WERI-Rb-1 (cell line): Measurements from ENCODE around the gene KLHL30.

Source experiments
- DNase-seq: peaks from one replicate; pipeline ENCODE4 v3.0.0-alpha.2; 2020
- H3K27ac ChIP-seq: fragments of 250-450 bp; sonication (Bioruptor Pico); 2 replicates; pipeline ENCODE4 v1.5.1; 2020; ENCODE audit warnings: mild to moderate bottlenecking, moderate library complexity
- H3K27me3 ChIP-seq: fragments of 250-450 bp; sonication (Bioruptor Pico); 2 replicates; pipeline ENCODE4 v1.5.1; 2021; ENCODE audit warnings: mild to moderate bottlenecking, low read depth, moderate library complexity; ENCODE audit not compliant: insufficient read depth, severe bottlenecking
- H3K36me3 ChIP-seq: fragments of 250-450 bp; sonication (Bioruptor Pico); 2 replicates; pipeline ENCODE4 v1.5.1; 2020; ENCODE audit warnings: mild to moderate bottlenecking, moderate library complexity
- H3K4me3 ChIP-seq: 2 replicates; pipeline ENCODE4 v1.5.1; 2011; ENCODE audit warnings: low read depth, mild to moderate bottlenecking, control low read depth, low read length
- H3K9me3 ChIP-seq: fragments of 250-450 bp; sonication (Bioruptor Pico); 2 replicates; pipeline ENCODE4 v1.5.1; 2021; ENCODE audit warnings: mild to moderate bottlenecking, moderate library complexity; ENCODE audit not compliant: severe bottlenecking
- TF ChIP-seq, protein P1 (sequence below): IDR thresholded peaks from 2 replicates; pipeline ENCODE4 v1.5.1; 2011; ENCODE audit warnings: low read depth, mild to moderate bottlenecking, control low read depth, inconsistent platforms, low read length

The KLHL30 gene

DNA sequence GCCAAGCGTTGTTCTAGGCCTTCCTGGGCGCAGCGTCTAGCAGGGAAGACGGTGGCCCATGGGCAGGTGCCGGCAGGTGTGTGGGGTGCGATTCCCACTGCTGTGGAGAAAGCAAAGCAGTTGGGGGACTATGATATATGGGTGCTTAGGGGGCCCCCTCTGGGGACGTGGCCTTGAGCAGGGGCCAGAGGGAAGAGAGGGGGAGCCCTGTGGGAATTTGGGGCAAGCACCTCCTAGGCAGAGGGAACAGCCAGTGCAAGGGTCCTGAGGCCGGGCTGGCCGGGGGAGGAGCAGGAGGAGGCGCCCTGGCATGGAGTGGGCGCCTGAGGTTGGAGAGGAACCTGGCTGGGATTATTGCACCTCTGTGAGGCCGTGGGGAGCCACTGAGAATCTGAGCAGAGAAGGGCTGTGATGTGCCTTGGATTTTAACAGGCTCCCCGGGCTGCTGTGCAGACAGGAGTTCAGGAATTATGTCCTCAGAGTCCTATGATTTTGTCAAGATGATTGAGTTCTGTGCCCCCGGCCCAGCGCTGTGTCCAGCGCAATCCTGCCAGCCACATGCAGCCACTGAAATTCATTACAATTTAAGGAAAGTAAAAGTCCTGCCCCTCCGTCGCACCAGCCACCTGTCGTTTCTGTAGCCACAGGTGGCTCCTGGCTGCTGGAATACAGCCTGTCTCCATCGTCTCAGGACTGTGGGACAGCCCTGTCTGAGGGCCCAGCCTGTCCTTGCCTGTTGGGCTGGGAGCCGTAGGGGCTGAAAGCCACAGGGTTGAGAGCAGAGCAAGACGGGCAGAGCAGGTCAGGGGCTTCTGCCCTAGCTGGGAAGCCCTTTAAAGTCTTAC, 9.1 kb upstream of the KLHL30 start:
- Histone ChIP-seq H3K27ac (no peak overlapping the region), H3K9me3 (peaks cover 2% of the 10 kb centered on the region), H3K36me3 (no peaks in the 10 kb centered on the region), H3K4me3 (no peak overlapping the region), H3K27me3 (no peaks in the 10 kb centered on the region)
- no peak for DNase-seq
- TF ChIP-seq, protein P1, sequence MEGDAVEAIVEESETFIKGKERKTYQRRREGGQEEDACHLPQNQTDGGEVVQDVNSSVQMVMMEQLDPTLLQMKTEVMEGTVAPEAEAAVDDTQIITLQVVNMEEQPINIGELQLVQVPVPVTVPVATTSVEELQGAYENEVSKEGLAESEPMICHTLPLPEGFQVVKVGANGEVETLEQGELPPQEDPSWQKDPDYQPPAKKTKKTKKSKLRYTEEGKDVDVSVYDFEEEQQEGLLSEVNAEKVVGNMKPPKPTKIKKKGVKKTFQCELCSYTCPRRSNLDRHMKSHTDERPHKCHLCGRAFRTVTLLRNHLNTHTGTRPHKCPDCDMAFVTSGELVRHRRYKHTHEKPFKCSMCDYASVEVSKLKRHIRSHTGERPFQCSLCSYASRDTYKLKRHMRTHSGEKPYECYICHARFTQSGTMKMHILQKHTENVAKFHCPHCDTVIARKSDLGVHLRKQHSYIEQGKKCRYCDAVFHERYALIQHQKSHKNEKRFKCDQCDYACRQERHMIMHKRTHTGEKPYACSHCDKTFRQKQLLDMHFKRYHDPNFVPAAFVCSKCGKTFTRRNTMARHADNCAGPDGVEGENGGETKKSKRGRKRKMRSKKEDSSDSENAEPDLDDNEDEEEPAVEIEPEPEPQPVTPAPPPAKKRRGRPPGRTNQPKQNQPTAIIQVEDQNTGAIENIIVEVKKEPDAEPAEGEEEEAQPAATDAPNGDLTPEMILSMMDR: no peak

DNA sequence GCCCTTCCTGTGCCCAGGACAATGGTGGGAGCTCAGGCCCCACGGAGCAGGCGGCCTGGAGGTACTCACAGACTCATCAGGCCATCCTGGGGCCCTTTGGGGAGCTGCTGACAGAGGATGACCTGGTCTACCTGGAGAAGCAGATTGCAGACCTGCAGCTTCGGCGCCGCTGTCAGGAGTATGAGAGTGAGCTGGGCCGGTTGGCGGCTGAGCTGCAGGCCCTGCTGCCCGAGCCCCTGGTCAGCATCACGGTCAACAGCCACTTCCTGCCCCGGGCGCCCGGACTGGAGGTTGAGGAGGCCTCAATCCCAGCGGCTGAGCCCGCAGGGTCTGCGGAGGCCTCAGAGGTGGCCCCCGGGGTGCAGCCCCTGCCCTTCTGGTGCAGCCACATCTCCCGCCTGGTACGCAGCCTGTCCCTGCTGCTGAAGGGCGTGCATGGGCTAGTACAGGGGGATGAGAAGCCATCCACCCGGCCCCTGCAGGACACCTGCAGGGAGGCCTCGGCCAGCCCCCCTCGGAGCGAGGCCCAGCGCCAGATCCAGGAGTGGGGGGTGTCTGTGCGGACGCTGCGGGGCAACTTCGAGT, 8.3 kb upstream of the KLHL30 start:
- H3K36me3 ChIP-seq: no peaks in the 10 kb centered on the region
- TF ChIP-seq, protein P1: no peak
- H3K4me3 ChIP-seq: no peak overlapping the region
- no peaks in the 10 kb centered on the region for H3K27me3 ChIP-seq
- H3K27ac ChIP-seq: no peak overlapping the region
- peaks cover 2% of the 10 kb centered on the region for H3K9me3 ChIP-seq
- no peak for DNase-seq

DNA sequence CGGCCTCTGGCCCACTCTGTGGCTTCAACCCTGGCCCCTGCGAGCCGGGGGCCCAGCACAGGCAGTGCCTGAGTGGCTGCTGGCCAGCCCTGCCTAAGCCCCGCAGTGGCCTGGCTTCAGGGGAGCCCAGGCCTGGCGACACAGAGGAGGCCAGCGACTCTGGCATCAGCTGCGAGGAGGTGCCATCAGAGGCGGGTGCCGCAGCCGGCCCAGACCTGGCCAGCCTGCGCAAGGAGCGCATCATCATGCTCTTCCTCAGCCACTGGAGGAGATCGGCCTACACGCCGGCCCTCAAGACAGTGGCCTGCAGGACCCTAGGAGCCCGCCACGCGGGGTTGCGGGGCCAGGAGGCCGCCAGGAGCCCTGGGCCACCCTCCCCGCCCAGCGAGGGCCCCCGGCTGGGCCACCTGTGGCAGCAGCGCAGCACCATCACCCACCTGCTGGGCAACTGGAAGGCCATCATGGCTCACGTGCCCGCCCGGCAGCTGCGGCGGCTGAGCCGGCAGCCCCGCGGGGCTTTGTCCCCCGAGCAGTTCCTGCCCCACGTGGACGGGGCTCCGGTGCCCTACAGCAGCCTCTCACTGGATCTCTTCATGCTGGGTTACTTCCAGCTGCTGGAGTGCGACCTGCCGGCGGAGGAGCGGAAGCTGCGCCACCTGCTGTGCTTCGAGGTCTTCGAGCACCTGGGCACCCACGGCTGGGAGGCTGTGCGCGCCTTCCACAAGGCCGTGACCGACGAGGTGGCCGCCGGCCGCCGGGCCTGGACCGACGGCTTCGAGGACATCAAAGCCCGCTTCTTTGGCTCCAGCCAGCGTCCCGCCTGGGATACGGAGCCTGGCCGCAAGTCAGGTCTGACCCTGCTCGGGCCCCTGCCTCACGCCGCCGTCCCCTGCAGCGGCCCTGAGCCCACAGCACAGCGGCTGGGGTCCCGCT, 7.5 kb upstream of the KLHL30 start:
- Histone ChIP-seq H3K36me3 (no peaks in the 10 kb centered on the region), H3K27ac (no peak overlapping the region), H3K4me3 (no peak overlapping the region), H3K27me3 (no peaks in the 10 kb centered on the region), H3K9me3 (peaks cover 2% of the 10 kb centered on the region)
- TF ChIP-seq, protein P1: no peak
- DNase-seq: no peak

DNA sequence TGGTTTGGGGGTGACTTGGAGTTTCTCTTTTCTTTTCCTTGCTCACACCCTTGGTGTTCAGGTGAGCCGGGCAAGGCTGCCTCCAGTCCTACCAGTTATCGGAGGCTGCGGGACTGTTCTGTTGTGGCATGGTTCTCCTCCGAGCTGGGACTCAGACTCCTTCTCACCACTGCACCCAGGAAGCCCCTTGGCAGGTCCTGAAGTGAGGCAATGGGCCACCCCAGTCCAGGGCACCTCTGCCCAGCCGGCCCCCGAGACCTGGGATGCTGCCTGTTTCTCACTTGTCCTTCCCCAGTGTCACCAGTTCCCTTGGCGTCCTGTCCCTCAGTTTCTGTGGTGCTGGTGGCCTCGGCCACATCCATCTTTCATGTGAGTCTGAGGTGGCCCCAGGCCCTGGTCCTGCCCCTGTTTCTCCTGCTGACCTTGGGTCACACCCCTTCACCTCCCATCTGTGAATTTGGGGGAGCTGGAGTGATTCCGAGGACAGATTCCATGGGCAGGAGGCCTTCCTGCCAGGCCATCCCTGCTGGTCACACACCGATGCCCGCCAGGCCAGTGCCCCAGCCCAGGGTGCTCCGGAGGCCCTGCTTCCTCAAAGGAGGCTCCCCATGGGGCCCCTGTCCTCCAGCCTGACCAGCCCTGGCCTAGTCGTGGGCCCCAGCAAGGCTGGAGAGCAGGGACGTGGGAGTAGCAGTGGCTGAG, 6.6 kb upstream of the KLHL30 start:
- TF ChIP-seq, protein P1: no peak
- no peaks in the 10 kb centered on the region for H3K36me3 ChIP-seq
- no peak overlapping the region for H3K4me3 ChIP-seq
- H3K27ac ChIP-seq: no peak overlapping the region
- DNase-seq: no peak
- H3K27me3 ChIP-seq: no peaks in the 10 kb centered on the region
- H3K9me3 ChIP-seq: no peaks in the 10 kb centered on the region

DNA sequence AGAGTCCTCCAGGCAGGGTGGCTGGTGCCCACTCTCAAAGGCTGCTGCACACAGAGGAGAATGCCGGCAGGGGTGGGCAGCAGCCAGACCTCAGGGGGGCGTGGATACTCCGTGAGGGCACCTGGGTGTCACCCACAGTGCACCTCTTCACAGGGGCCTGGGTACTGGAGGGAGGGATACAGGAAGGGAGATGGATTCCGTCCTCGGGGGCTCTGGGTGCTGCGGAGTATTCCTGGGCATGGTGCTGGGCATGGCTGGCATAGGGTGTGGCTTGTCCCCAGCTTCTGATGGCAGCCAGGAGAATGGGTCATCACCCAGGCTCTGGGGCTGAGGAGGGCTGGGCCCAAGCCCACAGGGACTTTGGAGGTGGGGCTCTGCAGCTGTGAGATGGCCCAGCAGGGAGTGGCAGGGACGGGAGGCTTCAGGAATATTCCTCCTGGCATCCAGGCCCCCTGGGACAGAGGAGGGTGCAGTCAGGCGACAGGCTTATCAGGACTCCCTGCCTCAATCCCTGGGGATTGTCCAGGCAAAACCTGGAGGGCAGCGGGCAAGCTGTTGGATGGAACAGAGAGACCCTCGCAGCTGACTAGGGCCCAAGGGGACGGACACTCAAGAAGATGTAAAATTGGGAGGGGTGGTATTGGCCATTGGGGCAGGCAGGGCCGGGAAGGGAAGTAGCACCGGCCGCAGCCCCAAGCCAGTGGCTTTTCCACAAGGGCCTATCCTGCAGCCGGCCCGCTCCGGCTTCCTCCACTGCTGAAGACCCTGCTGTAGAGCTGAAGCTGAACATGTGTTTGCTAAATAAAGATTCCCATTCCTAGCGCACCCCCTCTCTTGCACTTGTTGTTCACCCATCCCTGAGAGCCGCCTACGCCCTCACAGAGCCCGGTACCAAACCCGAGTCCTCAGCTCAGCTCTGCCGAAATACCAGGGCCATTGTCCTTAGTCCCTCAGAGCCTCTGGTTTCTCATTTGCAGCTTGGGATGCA, 5.7 kb upstream of the KLHL30 start:
- Histone ChIP-seq H3K4me3 (no peak overlapping the region), H3K36me3 (no peaks in the 10 kb centered on the region), H3K9me3 (no peaks in the 10 kb centered on the region), H3K27me3 (no peaks in the 10 kb centered on the region), H3K27ac (no peak overlapping the region)
- DNase-seq: no peak
- TF ChIP-seq, protein P1: no peak
